HG02973 (cell line): ENCODE data around the gene SCAMP4.
A peak's percentile ranks its signal among the peaks of the same experiment; 100 is the strongest.

Experiments
- ATAC-seq: cut with Tn5 transposase; IDR thresholded peaks from one replicate; pipeline ENCODE4 v1.9.1; 2021; ENCODE audit warnings: moderate library complexity; ENCODE audit not compliant: unreplicated experiment

Gene SCAMP4

GRCh38 chr19:1935484-1936208, 30.4 kb downstream of the SCAMP4 start:
- no peak for ATAC-seq

- ATAC-seq, result no peak
Measured at GRCh38 chr19:1936430-1936829, 31.2 kb downstream of the SCAMP4 start.

GRCh38 chr19:1936916-1937610, 31.9 kb downstream of the SCAMP4 start:
- ATAC-seq, result no peak

GRCh38 chr19:1938071-1938470, 32.9 kb downstream of the SCAMP4 start:
- ATAC-seq, result no peak

GRCh38 chr19:1941146-1942077, 36.2 kb downstream of the SCAMP4 start, which contains the start of gene CSNK1G2:
TSS of gene CSNK1G2 (plus strand) at chr19:1941172. CDS start at chr19:1969773, 28,601 bp downstream.
- peak; percentile 42 for ATAC-seq

- no peak for ATAC-seq
Measured at GRCh38 chr19:1942078-1942933, 37.1 kb downstream of the SCAMP4 start.

GRCh38 chr19:1942934-1943555, 37.8 kb downstream of the SCAMP4 start:
- ATAC-seq, result no peak

- ATAC-seq, result no peak
Measured at GRCh38 chr19:1943661-1944087, 38.5 kb downstream of the SCAMP4 start.

- ATAC-seq, result no peak
Measured at GRCh38 chr19:1944088-1944915, 39.1 kb downstream of the SCAMP4 start.

GRCh38 chr19:1944916-1945561, 39.8 kb downstream of the SCAMP4 start:
- no peak for ATAC-seq

- ATAC-seq, result no peak
Measured at GRCh38 chr19:1945899-1946298, 40.7 kb downstream of the SCAMP4 start.

- ATAC-seq, result no peak
Measured at GRCh38 chr19:1947651-1948209, 42.5 kb downstream of the SCAMP4 start.

GRCh38 chr19:1949304-1950101, 44.3 kb downstream of the SCAMP4 start:
- ATAC-seq, result no peak

GRCh38 chr19:1950640-1951039, 45.4 kb downstream of the SCAMP4 start:
- no peak for ATAC-seq

- no peak for ATAC-seq
Measured at GRCh38 chr19:1952635-1953034, 47.4 kb downstream of the SCAMP4 start.

GRCh38 chr19:1953037-1953436, 47.8 kb downstream of the SCAMP4 start:
- ATAC-seq, result no peak

- ATAC-seq, result no peak
Measured at GRCh38 chr19:1953441-1954094, 48.4 kb downstream of the SCAMP4 start.
